Kidney epithelial cell (primary cell): ENCODE results near the gene MLX. TPM values are rescaled to one million over a fixed set of nuclear protein-coding genes. Genes with fewer than 3 reads are reported as not detected.

ENCODE experiments used
- DNase-seq: peaks from one replicate; pipeline ENCODE4 v3.0.0-alpha.2; 2010; ENCODE audit warnings: low read depth
- H3K27me3 ChIP-seq: 2 replicates; pipeline ENCODE4 v1.6.0; 2011; ENCODE audit warnings: low read length; ENCODE audit not compliant: control insufficient read depth, insufficient read depth
- H3K36me3 ChIP-seq: 2 replicates; pipeline ENCODE4 v1.5.1; 2011; ENCODE audit warnings: low read length; ENCODE audit not compliant: control insufficient read depth, insufficient read depth
- H3K4me3 ChIP-seq: 2 replicates; pipeline ENCODE4 v1.5.1; 2011; ENCODE audit warnings: low read depth, mild to moderate bottlenecking, control low read depth, low read length
- CTCF ChIP-seq: IDR thresholded peaks from 2 replicates; pipeline ENCODE4 v1.5.1; 2011; ENCODE audit warnings: mild to moderate bottlenecking, moderate library complexity, low read length, control low read depth, inconsistent platforms; ENCODE audit not compliant: insufficient read depth, poor library complexity, severe bottlenecking
- total RNA-seq: library from RNA; depleted of rRNA; stranded (reverse); fragments of >200 nt; gene quantifications from 2 replicates; pipeline ENCODE4 v1.2.3, GENCODE V29; 2015

Gene MLX
- total RNA-seq, 1 donor from 2014 or later, result 35.9 TPM

GRCh38 chr17:42573095-42573494, 6.2 kb downstream of the MLX start:
- no peak for DNase-seq
- Histone ChIP-seq H3K36me3 (peaks cover 1% of the 10 kb centered on the region), H3K4me3 (no peak overlapping the region), H3K27me3 (no peaks in the 10 kb centered on the region)
- TF ChIP-seq CTCF, result no peak

GRCh38 chr17:42574463-42574862, 7.6 kb downstream of the MLX start:
- Histone ChIP-seq H3K4me3 (no peak overlapping the region), H3K36me3 (peaks cover 1% of the 10 kb centered on the region), H3K27me3 (no peaks in the 10 kb centered on the region)
- no peak for DNase-seq
- TF ChIP-seq CTCF, result no peak

- no peak for TF ChIP-seq CTCF
- Histone ChIP-seq H3K36me3 (no peaks in the 10 kb centered on the region), H3K4me3 (peak overlapping the region; percentile 78), H3K27me3 (no peaks in the 10 kb centered on the region)
- DNase-seq, result no peak
Measured at GRCh38 chr17:42577140-42577531, 10.2 kb downstream of the MLX start.

- peak; percentile 80 for DNase-seq
- peak within 1 kb of the TSS; percentile 78 for H3K4me3 ChIP-seq
- peak; percentile 46 for TF ChIP-seq CTCF
- H3K36me3 ChIP-seq, result peaks cover 2% of the 10 kb centered on the region
- no peaks in the 10 kb centered on the region for H3K27me3 ChIP-seq
Measured at GRCh38 chr17:42577532-42578281, 10.8 kb downstream of the MLX start, which contains the start of gene PSMC3IP. Gene PSMC3IP (minus strand): TSS chr17:42577729. CDS start chr17:42577686, 43 bp downstream.

GRCh38 chr17:42578282-42578869, 11.5 kb downstream of the MLX start:
- Histone ChIP-seq H3K36me3 (peaks cover 2% of the 10 kb centered on the region), H3K27me3 (no peaks in the 10 kb centered on the region), H3K4me3 (peak overlapping the region; percentile 78)
- peak; percentile 86 for TF ChIP-seq CTCF
- DNase-seq, result no peak
